ENCODE data around the gene ST6GAL1.

The ST6GAL1 gene

DNA sequence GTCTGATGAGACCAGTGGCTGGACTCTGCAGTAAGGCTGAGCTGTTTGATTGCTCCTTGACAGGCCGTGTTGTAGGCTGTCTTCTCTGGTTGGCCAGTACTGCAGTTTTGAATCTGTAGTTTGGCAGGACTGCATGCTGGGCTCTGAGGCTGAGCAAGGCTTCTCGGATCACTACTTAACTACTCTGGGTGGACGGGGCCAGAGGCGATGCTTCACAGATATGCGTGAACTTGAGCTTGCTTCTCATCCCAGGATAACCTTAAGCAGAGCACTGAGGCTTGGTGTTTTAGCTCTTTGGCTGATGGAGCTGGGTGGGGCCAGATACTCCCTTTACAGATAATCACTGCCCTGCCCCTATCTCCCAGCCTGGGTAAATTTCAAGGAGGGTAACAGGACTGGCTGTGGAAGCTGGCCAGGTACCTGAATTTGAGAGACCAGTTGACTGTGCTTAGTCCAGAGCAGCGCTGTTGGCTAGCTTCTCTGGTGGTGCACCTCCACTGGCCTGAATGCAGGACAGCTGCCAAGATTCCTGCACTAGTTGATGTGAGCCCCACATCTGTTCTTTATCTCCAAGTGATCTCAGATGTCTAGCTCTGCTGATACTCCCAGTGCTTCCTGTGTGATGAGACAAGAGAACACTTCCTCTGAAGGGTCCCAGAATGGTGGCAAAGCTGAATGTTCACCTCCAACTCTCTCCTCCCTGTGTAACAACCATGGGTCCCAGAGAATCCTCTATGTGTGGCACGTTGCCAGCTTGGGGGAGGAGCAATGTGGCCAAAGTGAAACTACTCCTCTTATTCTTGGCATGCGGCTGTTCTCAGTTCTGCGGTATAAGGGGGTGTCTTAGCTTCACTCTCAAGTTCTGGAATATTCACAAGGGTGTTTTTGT, 171.1 kb downstream of the ST6GAL1 start:
- TF ChIP-seq, protein P1, sequence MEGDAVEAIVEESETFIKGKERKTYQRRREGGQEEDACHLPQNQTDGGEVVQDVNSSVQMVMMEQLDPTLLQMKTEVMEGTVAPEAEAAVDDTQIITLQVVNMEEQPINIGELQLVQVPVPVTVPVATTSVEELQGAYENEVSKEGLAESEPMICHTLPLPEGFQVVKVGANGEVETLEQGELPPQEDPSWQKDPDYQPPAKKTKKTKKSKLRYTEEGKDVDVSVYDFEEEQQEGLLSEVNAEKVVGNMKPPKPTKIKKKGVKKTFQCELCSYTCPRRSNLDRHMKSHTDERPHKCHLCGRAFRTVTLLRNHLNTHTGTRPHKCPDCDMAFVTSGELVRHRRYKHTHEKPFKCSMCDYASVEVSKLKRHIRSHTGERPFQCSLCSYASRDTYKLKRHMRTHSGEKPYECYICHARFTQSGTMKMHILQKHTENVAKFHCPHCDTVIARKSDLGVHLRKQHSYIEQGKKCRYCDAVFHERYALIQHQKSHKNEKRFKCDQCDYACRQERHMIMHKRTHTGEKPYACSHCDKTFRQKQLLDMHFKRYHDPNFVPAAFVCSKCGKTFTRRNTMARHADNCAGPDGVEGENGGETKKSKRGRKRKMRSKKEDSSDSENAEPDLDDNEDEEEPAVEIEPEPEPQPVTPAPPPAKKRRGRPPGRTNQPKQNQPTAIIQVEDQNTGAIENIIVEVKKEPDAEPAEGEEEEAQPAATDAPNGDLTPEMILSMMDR (IDR thresholded peaks at IDR 0.05): no peak
- H3K36me3 ChIP-seq: no peaks in the 10 kb centered on the region
- no peaks in the 10 kb centered on the region for H3K9me3 ChIP-seq
- peaks cover 0 to 4% of the 10 kb centered on the region in 2 experiments for H3K4me1 ChIP-seq (ENCODE audit: control insufficient read depth in 1 of 2, insufficient read depth in 1 of 2, low read depth in 1 of 2, low read length in 1 of 2)
- H3K4me3 ChIP-seq (ENCODE audit: low read depth in 1 of 2, low read length in 1 of 2): no peak overlapping the region
- no peak overlapping the region for H3K27ac ChIP-seq
- H3K27me3 ChIP-seq: no peaks in the 10 kb centered on the region

DNA sequence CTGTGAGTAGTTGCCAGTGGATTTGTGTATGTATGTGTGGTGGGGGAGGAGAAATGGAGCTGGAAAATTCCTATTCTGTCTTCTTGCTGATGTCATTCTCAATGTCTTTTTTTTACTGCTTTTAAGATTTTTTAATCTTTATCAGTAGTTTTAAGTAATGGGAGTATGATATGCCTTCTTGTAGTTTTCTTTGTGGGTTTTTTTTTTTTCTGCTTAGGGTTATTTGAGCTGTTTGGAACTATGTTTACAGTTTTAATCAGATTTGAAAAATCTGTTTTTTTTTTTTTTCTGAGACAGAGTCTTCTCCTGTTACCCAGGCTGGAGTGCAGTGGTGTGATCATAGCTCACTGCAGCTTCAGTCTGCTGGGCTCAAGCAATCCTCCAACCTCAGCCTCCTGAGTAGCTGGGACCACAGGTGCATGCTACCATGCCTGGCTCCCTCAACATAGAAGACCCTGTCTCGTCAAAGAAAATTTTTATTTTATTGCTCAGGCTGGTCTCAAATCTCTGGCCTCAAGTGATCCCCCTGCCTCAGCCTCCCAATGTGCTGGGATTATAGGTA, 171.8 kb downstream of the ST6GAL1 start:
- peaks cover 0 to 4% of the 10 kb centered on the region in 2 experiments for H3K4me1 ChIP-seq (ENCODE audit: control insufficient read depth in 1 of 2, insufficient read depth in 1 of 2, low read depth in 1 of 2, low read length in 1 of 2)
- H3K27ac ChIP-seq: no peak overlapping the region

DNA sequence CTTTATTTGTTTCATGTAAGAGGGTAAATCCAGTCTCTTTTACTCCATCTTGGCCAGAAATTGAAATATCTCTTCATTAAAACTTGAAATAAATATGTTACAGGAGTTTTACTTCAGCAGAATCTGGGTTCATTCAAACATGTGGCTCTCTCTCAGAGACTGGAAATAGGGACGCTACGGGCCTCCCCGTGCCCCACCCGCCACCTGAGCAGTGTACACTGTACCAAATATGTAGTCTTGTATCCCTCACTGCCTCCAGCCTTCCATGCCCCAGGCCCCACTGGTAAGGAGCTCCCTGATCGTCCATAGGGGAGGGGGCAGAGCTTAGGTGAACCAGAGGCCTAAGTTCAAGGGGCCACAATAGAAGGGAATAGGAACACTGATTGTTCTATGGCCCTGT, 172.9 kb downstream of the ST6GAL1 start:
- no peak overlapping the region for H3K27ac ChIP-seq
- H3K9me3 ChIP-seq: no peaks in the 10 kb centered on the region
- no peaks in the 10 kb centered on the region for H3K27me3 ChIP-seq
- TF ChIP-seq, protein P1 (IDR thresholded peaks at IDR 0.05): no peak
- no peak overlapping the region for H3K4me3 ChIP-seq (ENCODE audit: low read depth in 1 of 2, low read length in 1 of 2)
- peaks cover 0 to 4% of the 10 kb centered on the region in 2 experiments for H3K4me1 ChIP-seq (ENCODE audit: control insufficient read depth in 1 of 2, insufficient read depth in 1 of 2, low read depth in 1 of 2, low read length in 1 of 2)
- no peaks in the 10 kb centered on the region for H3K36me3 ChIP-seq

More for the DNA sequence above, 171.8 kb downstream of the ST6GAL1 start:
- TF ChIP-seq, protein P1 (IDR thresholded peaks at IDR 0.05): no peak
- no peaks in the 10 kb centered on the region for H3K27me3 ChIP-seq
- no peak overlapping the region for H3K4me3 ChIP-seq (ENCODE audit: low read depth in 1 of 2, low read length in 1 of 2)
- no peaks in the 10 kb centered on the region for H3K36me3 ChIP-seq
- no peaks in the 10 kb centered on the region for H3K9me3 ChIP-seq

DNA sequence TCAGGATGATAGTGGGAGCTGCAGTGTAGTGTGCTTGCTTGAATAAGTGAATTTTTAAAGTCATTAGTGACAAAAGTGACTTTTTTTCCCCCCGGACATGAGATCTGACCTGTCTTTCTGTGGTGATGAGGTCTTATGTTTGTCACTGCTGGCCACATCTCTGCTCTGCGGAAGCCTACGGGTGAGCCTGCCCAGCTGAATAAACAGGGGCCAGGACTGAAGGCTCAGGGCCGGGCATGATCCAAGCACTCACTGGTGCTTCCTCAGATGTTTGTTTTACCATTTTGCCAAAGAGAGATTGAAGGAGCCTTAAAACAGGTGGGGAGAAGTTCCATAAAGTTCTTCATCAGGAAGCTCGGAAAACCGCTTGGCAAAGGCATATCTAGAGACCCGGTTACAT, 174.0 kb downstream of the ST6GAL1 start:
- no peaks in the 10 kb centered on the region for H3K9me3 ChIP-seq
- H3K4me1 ChIP-seq (ENCODE audit: control insufficient read depth in 1 of 2, insufficient read depth in 1 of 2, low read depth in 1 of 2, low read length in 1 of 2): peaks cover 0 to 4% of the 10 kb centered on the region in 2 experiments
- H3K36me3 ChIP-seq: no peaks in the 10 kb centered on the region
- H3K4me3 ChIP-seq (ENCODE audit: low read depth in 1 of 2, low read length in 1 of 2): no peak overlapping the region
- TF ChIP-seq, protein P1 (IDR thresholded peaks at IDR 0.05): no peak
- H3K27ac ChIP-seq: no peak overlapping the region
- H3K27me3 ChIP-seq: no peaks in the 10 kb centered on the region

DNA sequence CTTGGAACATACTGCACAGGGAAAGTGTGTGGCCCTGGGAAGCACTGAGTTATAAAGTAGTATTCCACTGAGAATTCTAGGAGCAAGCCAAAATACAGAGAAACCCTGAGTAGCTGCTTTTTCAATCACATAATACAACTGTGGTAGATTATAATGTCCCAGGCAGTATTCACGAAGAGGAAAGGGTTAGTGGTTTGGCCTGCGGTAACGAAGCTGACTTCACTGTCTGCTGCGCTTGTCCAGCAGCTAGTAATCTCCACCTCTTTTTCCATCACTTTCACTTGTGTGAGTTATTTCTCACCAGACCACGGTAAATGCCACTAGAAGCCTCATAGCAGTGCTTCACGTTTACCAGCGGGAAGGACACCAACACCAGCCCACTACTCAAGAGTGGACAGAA, 174.6 kb downstream of the ST6GAL1 start:
- Histone ChIP-seq H3K4me1 (ENCODE audit: control insufficient read depth in 1 of 2, insufficient read depth in 1 of 2, low read depth in 1 of 2, low read length in 1 of 2) (peaks cover 0 to 4% of the 10 kb centered on the region in 2 experiments), H3K9me3 (no peaks in the 10 kb centered on the region), H3K36me3 (no peaks in the 10 kb centered on the region), H3K4me3 (ENCODE audit: low read depth in 1 of 2, low read length in 1 of 2) (no peak overlapping the region), H3K27ac (no peak overlapping the region), H3K27me3 (no peaks in the 10 kb centered on the region)
- TF ChIP-seq, protein P1 (IDR thresholded peaks at IDR 0.05): no peak

All from neutrophil (primary cell).